AG09319 (cell line): ENCODE measurements around the gene OSBP2.
A peak's percentile ranks its signal among the peaks of the same experiment; 100 is the strongest.

Source experiments
- DNase-seq: peaks from one replicate; pipeline ENCODE4 v3.0.0-alpha.2; 2010; ENCODE audit warnings: low read depth; ENCODE audit errors: extremely low read depth
- TF ChIP-seq, protein P1 (sequence below): IDR thresholded peaks from 2 replicates; pipeline ENCODE4 v1.5.1; 2011; ENCODE audit warnings: low read depth, mild to moderate bottlenecking, inconsistent platforms, low read length, moderate library complexity

Gene OSBP2

DNA sequence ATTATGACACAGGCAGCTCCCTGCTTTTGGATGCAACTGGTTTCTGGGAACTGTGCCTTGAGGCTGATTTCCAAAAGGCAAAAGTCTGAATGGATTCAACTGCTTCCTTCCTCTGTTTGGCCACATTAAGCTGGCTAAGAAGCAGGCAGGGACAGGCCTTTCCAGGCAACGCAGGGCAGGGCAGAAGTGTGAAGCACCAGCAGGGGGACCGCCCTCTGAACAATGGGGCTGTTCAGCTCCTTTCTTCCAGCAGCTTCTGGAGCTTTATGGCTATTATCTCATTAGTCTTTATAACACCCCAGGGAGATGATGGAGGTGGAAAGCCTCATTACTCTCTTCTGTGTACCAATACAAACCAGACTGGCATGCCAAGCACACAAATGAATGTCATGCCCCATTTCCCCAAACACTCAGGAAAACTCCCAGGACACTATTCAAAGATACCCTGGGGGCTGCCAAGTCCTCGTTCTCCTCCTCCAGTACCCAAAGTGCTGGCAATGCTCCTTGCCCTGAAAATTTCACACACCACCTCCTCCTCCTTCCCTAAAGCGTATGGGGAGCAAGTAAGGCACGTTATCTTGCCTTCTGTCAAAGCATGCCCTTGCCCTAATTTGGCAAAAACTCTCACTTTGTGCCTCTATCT, 252.6 kb downstream of the OSBP2 start:
- TF ChIP-seq, protein P1, sequence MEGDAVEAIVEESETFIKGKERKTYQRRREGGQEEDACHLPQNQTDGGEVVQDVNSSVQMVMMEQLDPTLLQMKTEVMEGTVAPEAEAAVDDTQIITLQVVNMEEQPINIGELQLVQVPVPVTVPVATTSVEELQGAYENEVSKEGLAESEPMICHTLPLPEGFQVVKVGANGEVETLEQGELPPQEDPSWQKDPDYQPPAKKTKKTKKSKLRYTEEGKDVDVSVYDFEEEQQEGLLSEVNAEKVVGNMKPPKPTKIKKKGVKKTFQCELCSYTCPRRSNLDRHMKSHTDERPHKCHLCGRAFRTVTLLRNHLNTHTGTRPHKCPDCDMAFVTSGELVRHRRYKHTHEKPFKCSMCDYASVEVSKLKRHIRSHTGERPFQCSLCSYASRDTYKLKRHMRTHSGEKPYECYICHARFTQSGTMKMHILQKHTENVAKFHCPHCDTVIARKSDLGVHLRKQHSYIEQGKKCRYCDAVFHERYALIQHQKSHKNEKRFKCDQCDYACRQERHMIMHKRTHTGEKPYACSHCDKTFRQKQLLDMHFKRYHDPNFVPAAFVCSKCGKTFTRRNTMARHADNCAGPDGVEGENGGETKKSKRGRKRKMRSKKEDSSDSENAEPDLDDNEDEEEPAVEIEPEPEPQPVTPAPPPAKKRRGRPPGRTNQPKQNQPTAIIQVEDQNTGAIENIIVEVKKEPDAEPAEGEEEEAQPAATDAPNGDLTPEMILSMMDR: no peak
- DNase-seq: no peak

DNA sequence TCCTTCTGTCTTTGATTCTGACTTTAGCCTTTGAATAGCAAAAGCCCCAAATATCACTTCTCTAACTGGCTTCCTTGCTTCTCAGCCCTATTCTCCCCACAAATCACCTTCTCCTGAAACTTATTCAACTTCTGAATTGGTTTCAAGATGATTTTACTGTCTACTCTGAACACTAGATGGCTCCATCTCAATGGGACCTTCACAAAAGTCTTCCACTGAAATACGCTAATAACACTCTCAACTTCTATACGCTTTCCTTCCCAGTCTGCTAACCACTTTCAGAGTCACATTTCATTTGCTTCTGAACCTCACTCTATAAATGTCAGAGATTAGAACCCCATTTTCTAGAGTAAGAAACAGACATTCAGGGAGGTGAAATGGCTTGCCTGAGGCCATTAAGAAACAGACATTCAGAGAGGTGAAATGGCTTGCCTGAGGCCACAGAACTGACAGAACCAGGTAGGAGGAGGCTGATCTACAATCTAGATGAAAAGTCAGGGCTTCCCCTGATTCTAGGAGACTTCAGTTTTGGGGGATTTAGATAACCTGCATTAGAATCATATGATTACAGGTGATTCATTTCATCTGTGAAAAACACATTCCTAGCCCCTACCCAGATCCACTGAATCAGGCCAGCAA, 253.3 kb downstream of the OSBP2 start:
- peak; percentile 31 for DNase-seq
- TF ChIP-seq, protein P1: peak; percentile 61

DNA sequence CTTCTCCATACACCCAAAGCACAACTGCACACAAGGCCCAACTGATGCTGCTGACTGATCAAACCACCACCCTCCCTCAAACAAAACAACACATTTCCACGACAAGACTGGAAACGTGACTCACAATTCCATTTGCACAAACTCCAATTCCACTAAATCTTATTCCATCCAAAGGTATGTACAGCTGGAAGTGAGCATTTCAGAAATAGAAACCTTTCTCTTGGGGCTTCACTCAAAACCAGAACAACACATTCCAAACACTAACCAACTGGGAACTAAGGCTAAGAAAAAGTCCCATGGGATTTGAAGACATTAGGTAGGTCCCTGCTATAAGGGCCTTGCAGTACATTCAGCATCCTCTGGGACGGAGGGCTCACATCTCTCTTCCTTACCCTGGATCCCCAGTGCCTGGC, 254.3 kb downstream of the OSBP2 start:
- DNase-seq: no peak
- TF ChIP-seq, protein P1: no peak

DNA sequence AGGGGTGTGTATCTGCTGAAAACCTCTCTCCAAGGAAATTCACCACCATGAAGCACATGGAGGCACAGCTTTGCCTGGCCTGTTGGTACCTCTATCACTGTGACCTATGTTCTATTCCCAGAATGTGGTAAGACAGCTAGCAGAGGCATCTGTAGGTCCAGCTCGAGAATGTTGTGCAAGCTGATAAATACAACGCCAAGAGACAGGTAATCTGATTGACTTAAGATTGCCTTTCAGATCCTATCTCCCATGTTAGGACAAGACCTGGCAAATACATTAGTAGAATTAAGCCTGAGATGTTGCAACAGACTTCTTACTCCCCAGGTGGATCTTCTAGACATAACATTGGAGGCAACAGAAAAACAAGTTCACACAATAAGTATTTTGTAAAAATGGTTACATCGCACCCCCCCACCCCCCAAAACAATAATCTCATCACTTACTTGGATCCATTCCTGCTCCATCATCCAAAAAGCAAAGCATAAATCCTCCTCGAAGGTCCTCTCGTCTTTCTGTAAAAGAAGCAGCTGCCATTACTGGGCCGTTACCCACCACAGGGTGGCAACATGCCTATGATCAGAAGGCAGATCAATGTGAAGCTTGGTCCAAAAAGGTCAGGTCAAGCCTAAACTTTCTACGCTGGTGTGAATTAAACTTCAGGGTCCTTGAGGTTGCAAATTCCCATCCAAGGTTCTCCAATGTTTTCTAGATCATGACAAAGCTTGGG, 255.4 kb downstream of the OSBP2 start:
- DNase-seq: no peak
- TF ChIP-seq, protein P1: no peak

DNA sequence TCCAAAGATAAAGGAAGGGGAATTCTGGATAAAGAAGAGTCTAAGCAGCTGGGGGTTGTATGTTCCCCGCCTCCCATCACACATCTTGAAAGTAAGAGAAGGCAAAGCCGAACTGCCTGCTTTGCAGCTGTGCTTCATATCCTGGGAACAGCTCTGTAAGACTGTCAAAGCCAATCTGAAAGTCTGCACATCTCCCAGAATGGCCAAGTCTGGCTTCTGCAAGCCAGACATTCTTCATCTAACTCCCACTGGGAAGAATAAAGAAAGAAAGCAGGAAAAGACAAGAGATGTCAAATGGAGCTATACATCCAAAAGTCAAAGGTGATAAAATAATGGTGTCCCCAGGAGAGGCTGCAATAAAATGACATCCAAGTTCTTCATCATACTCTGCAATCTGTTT, 258.5 kb downstream of the OSBP2 start:
- no peak for DNase-seq
- TF ChIP-seq, protein P1: no peak

DNA sequence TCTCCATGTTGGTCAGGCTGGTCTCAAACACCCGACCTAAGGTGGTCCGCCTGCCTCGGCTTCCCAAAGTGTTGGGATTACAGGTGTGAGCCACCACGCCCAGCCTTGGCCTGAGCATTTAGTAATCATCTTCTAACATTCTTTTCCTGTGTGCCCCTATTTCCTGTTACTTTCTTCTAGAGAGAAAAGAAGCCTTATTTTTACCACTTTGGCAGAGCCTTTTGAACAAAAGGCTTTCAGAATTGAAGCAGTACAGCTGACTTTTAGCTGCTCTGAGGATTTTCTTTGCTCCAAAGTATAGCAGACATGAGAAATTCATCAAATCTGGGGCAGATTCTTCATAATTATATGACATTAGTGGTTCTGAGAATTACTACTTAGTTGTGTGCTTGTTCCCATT, 260.5 kb downstream of the OSBP2 start:
- DNase-seq: no peak
- TF ChIP-seq, protein P1: no peak
